ENCODE data around the gene TBC1D3B.

DNA sequence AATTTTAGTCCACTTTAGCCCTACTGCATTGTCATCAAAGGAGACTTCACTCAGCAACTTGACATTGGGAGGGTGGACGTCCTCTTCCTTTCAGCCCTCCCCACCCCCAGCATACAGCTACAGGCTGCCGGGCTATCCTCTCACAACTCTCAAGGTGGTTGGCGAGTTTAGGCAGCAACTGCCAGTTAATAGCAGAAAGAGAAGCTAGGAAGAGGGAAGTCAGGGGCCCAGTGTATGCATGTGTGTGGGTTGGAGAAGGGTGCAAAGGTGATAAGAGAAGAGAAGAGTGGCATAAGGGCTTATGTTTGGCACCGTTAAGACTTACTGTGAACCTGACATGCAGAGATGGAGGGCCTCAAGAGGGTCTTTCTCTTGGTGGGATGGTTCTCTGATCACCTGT, 41.0 kb downstream of the TBC1D3B start:
- no peak for TF ChIP-seq EZH2phosphoT487 (IDR thresholded peaks at IDR 0.05; ENCODE audit: borderline replicate concordance, low read length)
- TF ChIP-seq, protein P1, sequence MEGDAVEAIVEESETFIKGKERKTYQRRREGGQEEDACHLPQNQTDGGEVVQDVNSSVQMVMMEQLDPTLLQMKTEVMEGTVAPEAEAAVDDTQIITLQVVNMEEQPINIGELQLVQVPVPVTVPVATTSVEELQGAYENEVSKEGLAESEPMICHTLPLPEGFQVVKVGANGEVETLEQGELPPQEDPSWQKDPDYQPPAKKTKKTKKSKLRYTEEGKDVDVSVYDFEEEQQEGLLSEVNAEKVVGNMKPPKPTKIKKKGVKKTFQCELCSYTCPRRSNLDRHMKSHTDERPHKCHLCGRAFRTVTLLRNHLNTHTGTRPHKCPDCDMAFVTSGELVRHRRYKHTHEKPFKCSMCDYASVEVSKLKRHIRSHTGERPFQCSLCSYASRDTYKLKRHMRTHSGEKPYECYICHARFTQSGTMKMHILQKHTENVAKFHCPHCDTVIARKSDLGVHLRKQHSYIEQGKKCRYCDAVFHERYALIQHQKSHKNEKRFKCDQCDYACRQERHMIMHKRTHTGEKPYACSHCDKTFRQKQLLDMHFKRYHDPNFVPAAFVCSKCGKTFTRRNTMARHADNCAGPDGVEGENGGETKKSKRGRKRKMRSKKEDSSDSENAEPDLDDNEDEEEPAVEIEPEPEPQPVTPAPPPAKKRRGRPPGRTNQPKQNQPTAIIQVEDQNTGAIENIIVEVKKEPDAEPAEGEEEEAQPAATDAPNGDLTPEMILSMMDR (IDR thresholded peaks at IDR 0.05; ENCODE audit: low read depth, low read length, poor library complexity, severe bottlenecking) = no peak

All from DOHH2 (cell line).